Stimulated activated memory B cell treated with anti-CD40 and anti-IgM and Interleukin-4, amounts not matched to agents 10 μg/mL and 1 μg/mL and 100 μg/mL, for 72 hours (primary cell): Measurements from ENCODE around the gene NDUFB2.
"Not testable (repeated sequence)": the region's sequence is repeated elsewhere in the genome, so short reads cannot be mapped to it uniquely, and the experiment has no call there.

Source experiments
- ATAC-seq: fragments of 150-1000 bp; cut with Tn5 transposase; 2 replicates; pipeline ENCODE4 v1.10.0; 2021
- H3K27ac Mint-ChIP-seq: one replicate; pipeline ENCODE4 v1.8.0; 2022; ENCODE audit warnings: mild to moderate bottlenecking, mixed read lengths
- H3K27me3 Mint-ChIP-seq: one replicate; pipeline ENCODE4 v1.8.0; 2022; ENCODE audit warnings: mixed read lengths
- H3K36me3 Mint-ChIP-seq: one replicate; pipeline ENCODE4 v1.8.0; 2022; ENCODE audit warnings: mixed read lengths
- H3K4me1 Mint-ChIP-seq: one replicate; pipeline ENCODE4 v1.8.0; 2022; ENCODE audit warnings: mixed read lengths
- H3K4me3 Mint-ChIP-seq: one replicate; pipeline ENCODE4 v1.8.0; 2022; ENCODE audit warnings: mild to moderate bottlenecking, moderate library complexity, mixed read lengths
- H3K9me3 Mint-ChIP-seq: one replicate; pipeline ENCODE4 v1.8.0; 2022; ENCODE audit warnings: mixed read lengths

NDUFB2 gene

GRCh38 chr7:140678081-140678815, 18.3 kb upstream of the NDUFB2 start:
- peak overlapping the region; percentile 89 for H3K27ac Mint-ChIP-seq
- peaks cover 57% of the 10 kb centered on the region for H3K4me1 Mint-ChIP-seq
- peaks cover 43% of the 10 kb centered on the region for H3K36me3 Mint-ChIP-seq
- no peaks in the 10 kb centered on the region for H3K27me3 Mint-ChIP-seq
- no peak overlapping the region for H3K4me3 Mint-ChIP-seq
- ATAC-seq, result no peak
- H3K9me3 Mint-ChIP-seq, result no peaks in the 10 kb centered on the region

GRCh38 chr7:140678816-140679130, 17.7 kb upstream of the NDUFB2 start:
- peaks cover 48% of the 10 kb centered on the region for H3K36me3 Mint-ChIP-seq

DNA sequence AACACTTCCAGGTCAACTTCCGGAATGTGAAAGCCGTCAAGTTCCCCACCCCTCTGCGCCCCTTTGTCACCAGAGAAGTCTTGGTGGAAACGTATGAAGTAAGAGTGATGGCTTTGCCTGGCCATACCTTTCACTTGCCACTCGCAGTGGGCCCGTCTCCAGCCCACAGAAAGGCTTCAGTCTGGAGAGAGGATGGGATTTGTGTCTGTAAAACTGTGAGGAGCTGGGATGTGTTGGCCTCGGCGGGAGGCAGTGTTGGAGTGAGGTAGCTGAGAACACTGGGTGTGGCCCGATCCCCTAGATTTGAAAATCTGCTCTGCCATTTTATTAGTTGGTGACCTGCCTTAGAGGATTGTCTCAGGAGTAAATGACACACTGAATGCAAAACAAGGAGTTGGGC, 17.3 kb upstream of the NDUFB2 start:
- no peak for ATAC-seq
- H3K9me3 Mint-ChIP-seq, result no peaks in the 10 kb centered on the region
- H3K27ac Mint-ChIP-seq, result no peak overlapping the region
- peaks cover 49% of the 10 kb centered on the region for H3K4me1 Mint-ChIP-seq
- no peaks in the 10 kb centered on the region for H3K27me3 Mint-ChIP-seq
- peaks cover 52% of the 10 kb centered on the region for H3K36me3 Mint-ChIP-seq
- H3K4me3 Mint-ChIP-seq, result no peak overlapping the region

More at GRCh38 chr7:140678816-140679130, 17.7 kb upstream of the NDUFB2 start:
- Mint-ChIP-seq H3K9me3 (no peaks in the 10 kb centered on the region), H3K4me3 (no peak overlapping the region), H3K27me3 (no peaks in the 10 kb centered on the region), H3K4me1 (peaks cover 53% of the 10 kb centered on the region), H3K27ac (peak overlapping the region; percentile 89)
- ATAC-seq, result no peak

DNA sequence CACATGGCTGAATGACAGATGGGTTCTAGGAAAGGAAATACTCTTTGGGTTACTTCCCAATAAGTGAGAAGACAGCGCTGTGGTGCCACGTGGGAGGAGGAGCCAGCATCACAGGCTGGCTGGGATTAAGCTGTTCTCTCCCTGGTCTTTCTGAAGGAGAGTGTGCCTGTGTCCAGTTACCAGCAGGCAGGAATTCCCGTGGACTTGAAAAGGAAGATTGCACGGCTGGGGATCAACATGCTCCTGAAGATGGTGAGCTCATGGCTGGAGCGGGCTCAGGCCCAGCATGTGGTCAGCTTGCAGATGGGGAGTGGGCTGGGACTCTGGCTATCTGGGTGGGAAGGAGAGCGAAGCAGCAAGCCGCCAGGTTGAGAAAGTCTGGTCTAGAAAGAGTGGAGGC, 15.6 kb upstream of the NDUFB2 start:
- Mint-ChIP-seq H3K4me3 (no peak overlapping the region), H3K9me3 (no peaks in the 10 kb centered on the region), H3K36me3 (peaks cover 65% of the 10 kb centered on the region), H3K27me3 (no peaks in the 10 kb centered on the region), H3K4me1 (peaks cover 32% of the 10 kb centered on the region), H3K27ac (no peak overlapping the region)
- no peak for ATAC-seq

DNA sequence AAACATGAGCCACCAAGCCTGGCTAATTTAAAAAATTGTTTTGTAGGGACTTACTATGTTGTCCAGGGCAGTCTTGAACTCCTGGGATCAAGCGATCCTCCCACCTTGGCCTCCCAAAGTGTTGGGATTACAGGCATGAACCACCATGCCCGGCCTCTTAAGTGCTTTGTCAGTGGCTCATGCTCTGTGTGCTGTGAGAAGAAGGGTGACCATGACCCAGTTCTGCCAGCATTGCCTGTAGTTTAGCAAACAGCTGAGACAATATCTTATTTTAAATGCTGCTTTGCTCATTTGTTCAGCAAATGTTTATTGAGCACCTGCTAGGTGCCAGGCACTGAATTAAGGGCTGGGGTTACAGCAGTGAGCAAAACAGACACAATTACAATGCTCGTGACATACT, 14.7 kb upstream of the NDUFB2 start:
- Mint-ChIP-seq H3K9me3 (no peaks in the 10 kb centered on the region), H3K27ac (no peak overlapping the region)

GRCh38 chr7:140683657-140684056, 12.9 kb upstream of the NDUFB2 start:
- Mint-ChIP-seq H3K4me1 (peaks cover 5% of the 10 kb centered on the region), H3K27me3 (no peaks in the 10 kb centered on the region), H3K4me3 (no peak overlapping the region), H3K36me3 (peaks cover 63% of the 10 kb centered on the region), H3K27ac (no peak overlapping the region), H3K9me3 (no peaks in the 10 kb centered on the region)
- ATAC-seq, result no peak

More for the DNA sequence above, 14.7 kb upstream of the NDUFB2 start:
- no peak overlapping the region for H3K4me3 Mint-ChIP-seq
- peaks cover 23% of the 10 kb centered on the region for H3K4me1 Mint-ChIP-seq
- ATAC-seq, result no peak
- no peaks in the 10 kb centered on the region for H3K27me3 Mint-ChIP-seq
- peaks cover 66% of the 10 kb centered on the region for H3K36me3 Mint-ChIP-seq

DNA sequence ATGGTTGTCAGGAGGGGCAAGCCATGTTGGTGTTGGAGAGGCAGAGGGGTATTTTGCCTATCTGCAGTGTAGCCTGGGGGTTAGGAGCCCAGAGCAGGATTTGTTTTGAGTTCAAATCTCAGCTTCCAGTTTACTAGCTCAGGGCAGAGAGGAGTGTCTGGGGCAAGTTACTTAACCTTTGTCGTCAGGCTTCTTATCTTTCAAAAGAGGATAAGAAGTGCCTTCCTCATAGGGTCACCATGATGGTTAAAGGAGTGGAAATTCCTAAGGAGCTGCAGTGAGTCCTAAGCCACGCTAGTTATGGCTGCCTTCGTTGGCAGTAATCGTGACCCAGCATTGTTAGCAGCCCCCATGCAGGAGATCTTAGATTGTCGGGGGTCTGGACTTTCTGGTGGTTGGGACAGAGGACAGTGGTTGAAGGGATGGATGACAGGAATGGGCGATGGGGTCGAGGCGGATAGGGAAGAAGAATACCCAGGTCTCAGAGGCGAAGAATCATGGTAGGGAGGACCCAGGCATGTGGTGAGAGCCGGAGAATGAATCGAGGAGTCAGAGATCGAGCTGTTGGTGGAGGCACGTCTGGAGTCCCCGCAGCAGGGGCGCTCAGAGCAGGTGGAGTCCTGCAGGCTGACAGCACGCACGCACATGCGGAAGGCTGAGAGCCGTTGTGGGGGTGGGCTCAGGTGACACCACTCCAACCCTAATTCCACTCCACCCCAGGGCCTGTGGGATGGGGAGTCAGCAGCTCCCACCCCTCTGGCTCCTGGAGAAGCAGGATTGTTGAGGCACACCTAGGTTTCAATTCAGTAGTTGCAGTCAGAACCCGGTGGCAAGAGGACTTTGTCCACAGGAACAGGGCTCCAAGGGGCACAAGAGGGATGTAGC, 12.2 kb upstream of the NDUFB2 start:
- Mint-ChIP-seq H3K4me1 (peaks cover 5% of the 10 kb centered on the region), H3K4me3 (no peak overlapping the region), H3K36me3 (peaks cover 59% of the 10 kb centered on the region), H3K9me3 (no peaks in the 10 kb centered on the region), H3K27me3 (no peaks in the 10 kb centered on the region), H3K27ac (no peak overlapping the region)
- ATAC-seq, result no peak

DNA sequence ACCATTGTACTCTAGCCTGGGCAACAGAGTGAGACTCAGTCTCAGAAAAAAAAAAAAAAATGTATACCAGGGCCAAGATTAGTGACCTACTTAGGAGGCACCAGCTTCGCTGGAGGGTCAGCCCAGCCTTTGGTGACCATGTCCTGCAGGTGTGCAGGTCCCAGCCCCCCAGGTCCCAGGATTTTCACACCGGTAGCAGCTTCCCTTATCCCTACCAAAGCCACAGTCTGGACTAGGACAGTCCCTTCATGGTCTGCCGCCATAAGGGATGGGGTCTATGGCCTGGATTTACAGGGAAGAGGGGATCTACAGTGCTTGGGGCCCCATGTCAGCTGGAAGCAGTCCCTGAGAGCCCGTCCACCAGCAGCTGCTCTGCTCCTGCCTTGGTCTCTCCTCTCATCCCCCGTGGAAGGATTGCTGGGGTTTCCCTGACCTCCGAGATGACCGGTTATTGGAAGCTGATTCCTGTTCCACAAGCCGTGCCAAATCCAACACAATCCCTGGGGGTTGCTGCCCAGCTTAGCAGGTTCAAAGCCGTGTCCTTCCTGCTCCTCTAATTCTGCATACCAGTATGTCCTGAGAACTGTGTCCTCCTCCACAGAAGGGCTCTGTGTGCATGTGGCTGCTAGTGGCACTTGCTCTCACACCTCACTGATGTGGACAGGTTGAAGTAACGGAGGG, 11.0 kb upstream of the NDUFB2 start:
- no peaks in the 10 kb centered on the region for H3K9me3 Mint-ChIP-seq
- H3K27ac Mint-ChIP-seq, result no peak overlapping the region
- H3K36me3 Mint-ChIP-seq, result peaks cover 59% of the 10 kb centered on the region

DNA sequence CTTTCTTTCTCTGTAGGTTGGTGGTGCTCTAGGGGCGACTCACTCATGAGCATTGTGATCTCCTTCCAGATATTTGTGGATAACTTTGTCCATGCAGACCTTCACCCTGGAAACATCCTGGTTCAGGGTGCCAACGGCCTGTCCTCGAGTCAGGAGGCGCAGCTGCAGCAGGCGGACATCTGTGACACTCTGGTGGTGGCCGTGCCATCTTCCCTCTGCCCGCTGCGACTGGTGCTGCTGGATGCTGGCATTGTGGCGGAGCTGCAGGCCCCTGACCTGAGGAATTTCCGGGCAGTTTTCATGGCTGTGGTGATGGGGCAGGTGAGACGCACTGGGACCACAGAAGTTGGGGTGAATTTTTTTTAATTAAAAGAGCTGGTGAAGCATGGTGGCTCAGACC, 9.6 kb upstream of the NDUFB2 start:
- no peak for ATAC-seq
- Mint-ChIP-seq H3K27me3 (no peaks in the 10 kb centered on the region), H3K9me3 (no peaks in the 10 kb centered on the region), H3K4me1 (peaks cover 4% of the 10 kb centered on the region), H3K4me3 (no peak overlapping the region), H3K27ac (no peak overlapping the region), H3K36me3 (peaks cover 61% of the 10 kb centered on the region)

More for the DNA sequence above, 11.0 kb upstream of the NDUFB2 start:
- Mint-ChIP-seq H3K27me3 (no peaks in the 10 kb centered on the region), H3K4me3 (no peak overlapping the region), H3K4me1 (peaks cover 5% of the 10 kb centered on the region)
- ATAC-seq, result no peak

GRCh38 chr7:140688341-140688740, 8.2 kb upstream of the NDUFB2 start:
- Mint-ChIP-seq H3K4me1 (no peaks in the 10 kb centered on the region), H3K4me3 (no peak overlapping the region), H3K27ac (no peak overlapping the region), H3K27me3 (no peaks in the 10 kb centered on the region), H3K36me3 (peaks cover 60% of the 10 kb centered on the region), H3K9me3 (no peaks in the 10 kb centered on the region)
- no peak for ATAC-seq

GRCh38 chr7:140689199-140690152, 7.0 kb upstream of the NDUFB2 start:
- no peaks in the 10 kb centered on the region for H3K4me1 Mint-ChIP-seq
- H3K36me3 Mint-ChIP-seq, result peaks cover 48% of the 10 kb centered on the region
- no peak overlapping the region for H3K4me3 Mint-ChIP-seq
- H3K27me3 Mint-ChIP-seq, result no peaks in the 10 kb centered on the region
- H3K27ac Mint-ChIP-seq, result peak overlapping the region; percentile 27
- H3K9me3 Mint-ChIP-seq, result no peaks in the 10 kb centered on the region
- ATAC-seq, result no peak

- H3K4me1 Mint-ChIP-seq, result no peaks in the 10 kb centered on the region
- H3K27me3 Mint-ChIP-seq, result no peaks in the 10 kb centered on the region
- no peak overlapping the region for H3K4me3 Mint-ChIP-seq
- no peak overlapping the region for H3K27ac Mint-ChIP-seq
- no peaks in the 10 kb centered on the region for H3K9me3 Mint-ChIP-seq
- no peak for ATAC-seq
- H3K36me3 Mint-ChIP-seq, result peaks cover 38% of the 10 kb centered on the region
These were observed 5.0 kb upstream of the NDUFB2 start for GRCh38 chr7:140691376-140692045.

- H3K27me3 Mint-ChIP-seq, ATAC-seq, H3K4me3 Mint-ChIP-seq, H3K9me3 Mint-ChIP-seq, H3K27ac Mint-ChIP-seq: not testable (repeated sequence)
- H3K36me3 Mint-ChIP-seq, result peaks cover 33% of the 10 kb centered on the region
- H3K4me1 Mint-ChIP-seq, result peaks cover 19% of the 10 kb centered on the region
These were observed 2.7 kb upstream of the NDUFB2 start for GRCh38 chr7:140693849-140694248.

DNA sequence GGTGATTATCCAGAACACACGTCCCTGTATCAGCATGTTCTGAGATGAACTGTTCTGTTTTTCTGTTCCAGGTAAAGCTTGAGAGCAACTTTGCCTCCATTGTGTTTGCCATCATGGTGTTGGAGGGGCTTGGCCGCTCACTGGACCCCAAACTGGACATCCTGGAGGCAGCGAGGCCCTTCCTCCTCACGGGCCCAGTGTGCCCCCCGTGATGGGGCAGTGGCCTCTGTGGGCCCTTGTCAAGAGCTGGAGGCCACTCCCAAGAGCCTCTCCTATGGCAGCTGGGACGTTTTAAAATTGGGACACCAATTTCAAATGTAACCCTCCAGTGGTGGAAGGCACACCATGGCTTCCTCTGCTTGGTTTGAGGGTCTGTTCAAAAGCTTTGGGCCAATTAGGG, 1.9 kb upstream of the NDUFB2 start:
- Mint-ChIP-seq H3K36me3 (peaks cover 29% of the 10 kb centered on the region), H3K27me3 (no peaks in the 10 kb centered on the region), H3K27ac (no peak overlapping the region), H3K4me1 (peaks cover 25% of the 10 kb centered on the region), H3K9me3 (no peaks in the 10 kb centered on the region), H3K4me3 (no peak overlapping the region)
- no peak for ATAC-seq
